K562 (cell line): ENCODE data around the gene MRPL28. TPM values are rescaled to one million over a fixed set of nuclear protein-coding genes. Genes with fewer than 3 reads are reported as not detected.

Experiments
- ATAC-seq: fragments of 200-7000 bp; cut with Tn5 transposase; 3 replicates; pipeline ENCODE4 v1.9.1; 2020; ENCODE audit warnings: moderate library complexity
- BruUV-seq: library from RNA; stranded (reverse); fragments of 400-500 nt; replicated peaks from 2 replicates; lab custom pipeline; 2021; lab: Mats Ljungman, UMichigan
- CTCF ChIA-PET: fragments of 300-600 bp; formaldehyde crosslinking; extraction: SDS; loops from one replicate; lab custom pipeline; 2021; ENCODE audit warnings: low intra/inter-chr PET ratio; lab: Yijun Ruan, JAX
- POLR2A ChIA-PET: fragments of 300-600, 350-650 bp; sonication (Branson Sonifier 250); formaldehyde crosslinking; extraction: SDS; loops from one replicate; lab custom pipeline; 2021; ENCODE audit warnings: antibody characterized with exemption, inconsistent platforms; lab: Yijun Ruan, JAX
- DNase-seq, 4 experiments: peaks; one replicate each; pipeline versions ENCODE4 v3.0.0 to v3.0.0-alpha.2; 2011 to 2018; ENCODE audit warnings: low spot score in 3 of 4, mixed read lengths in 3 of 4; ENCODE audit errors: extremely low read depth in 1 of 4
- FAIRE-seq: peaks from 2 replicates; lab custom pipeline; 2011; peaks lifted over from hg19 to GRCh38; lab: Jason Lieb, UNC
- H2AFZ ChIP-seq: 2 replicates; pipeline ENCODE4 v1.6.0; 2011; ENCODE audit warnings: low read depth, low read length, control low read depth, inconsistent platforms
- H3K27ac ChIP-seq: fragments of 200-600 bp; 3 replicates; pipeline ENCODE4 v1.8.0; 2011; ENCODE audit warnings: low read depth, mild to moderate bottlenecking, control low read depth, inconsistent platforms, low read length, moderate library complexity, mixed read lengths; ENCODE audit errors: extremely low read depth
- H3K27me3 ChIP-seq, 2 experiments: fragments of 300-600 bp in 1 of 2; 2 replicates in 1 of 2; 3 replicates in 1 of 2; pipeline versions ENCODE4 v1.6.0 to v1.8.0; 2011; ENCODE audit warnings: inconsistent platforms in 2 of 2, low read length in 2 of 2, mild to moderate bottlenecking in 1 of 2, mixed read lengths in 1 of 2, moderate library complexity in 1 of 2; ENCODE audit not compliant: control insufficient read depth in 2 of 2, insufficient read depth in 2 of 2
- H3K36me3 ChIP-seq: fragments of 300-600 bp; 3 replicates; pipeline ENCODE4 v1.8.0; 2011; ENCODE audit warnings: mild to moderate bottlenecking, low read length, inconsistent platforms; ENCODE audit not compliant: control insufficient read depth, insufficient read depth
- H3K4me1 ChIP-seq, 2 experiments: fragments of 200-600 bp in 1 of 2; replicated peaks in 1 of 2; 2 replicates in 1 of 2; 3 replicates in 1 of 2; pipeline versions ENCODE4 v1.5.1 to v1.8.0; 2011; ENCODE audit warnings: inconsistent platforms in 2 of 2, low read length in 2 of 2, mild to moderate bottlenecking in 1 of 2, mixed read lengths in 1 of 2, moderate library complexity in 1 of 2; ENCODE audit not compliant: control insufficient read depth in 2 of 2, insufficient read depth in 2 of 2
- H3K4me2 ChIP-seq: 2 replicates; pipeline ENCODE4 v1.6.1; 2011; ENCODE audit warnings: low read length, control low read depth, inconsistent platforms, mixed read lengths; ENCODE audit not compliant: insufficient read depth
- H3K4me3 ChIP-seq: fragments of 200-600 bp; sonication (generic), shearing (Covaris generic); 2 replicates; pipeline ENCODE4 v1.5.1; 2016; ENCODE audit warnings: control low read depth, inconsistent platforms
- H3K79me2 ChIP-seq: fragments of 200-600 bp; 3 replicates; pipeline ENCODE4 v1.8.0; 2011; ENCODE audit warnings: low read length, inconsistent platforms; ENCODE audit not compliant: control insufficient read depth, insufficient read depth
- H3K9ac ChIP-seq, 2 experiments: 2 replicates each; pipeline versions ENCODE4 v1.6.0 to v1.6.1; 2011; ENCODE audit warnings: low read depth in 2 of 2, low read length in 2 of 2, control low read depth in 1 of 2, inconsistent platforms in 1 of 2, mild to moderate bottlenecking in 1 of 2, mixed read lengths in 1 of 2; ENCODE audit not compliant: insufficient read depth in 1 of 2
- H3K9me1 ChIP-seq: one replicate; pipeline ENCODE4 v1.6.0; 2011; ENCODE audit warnings: inconsistent platforms, mild to moderate bottlenecking, low read length, moderate library complexity; ENCODE audit not compliant: control insufficient read depth, insufficient read depth
- H3K9me3 ChIP-seq: replicated peaks from 2 replicates; pipeline ENCODE4 v1.5.1; 2011; ENCODE audit warnings: low read depth, low read length, inconsistent platforms; ENCODE audit not compliant: control insufficient read depth, insufficient read depth
- H4K20me1 ChIP-seq: replicated peaks from 2 replicates; pipeline ENCODE4 v1.6.1; 2011; ENCODE audit warnings: low read length, inconsistent platforms, mixed read lengths; ENCODE audit not compliant: control insufficient read depth, insufficient read depth
- CTCFL ChIP-seq: IDR thresholded peaks from 2 replicates; pipeline ENCODE4 v1.6.1; 2011; ENCODE audit warnings: borderline replicate concordance, low read depth, mild to moderate bottlenecking, moderate library complexity, low read length; ENCODE audit not compliant: insufficient read depth, poor library complexity, severe bottlenecking
- ESRRA ChIP-seq: fragments of 450-650 bp; IDR thresholded peaks from 2 replicates; pipeline ENCODE4 v1.6.1; 2014; ENCODE audit warnings: low read depth, mild to moderate bottlenecking, moderate library complexity, borderline replicate concordance
- ETV1 ChIP-seq: fragments of 450-650 bp; conservative IDR thresholded peaks from 2 replicates; pipeline ENCODE4 v1.6.1; 2016; ENCODE audit warnings: missing genetic modification characterization, control low read depth, low read depth, missing compliant biosample characterization
- HDAC1 ChIP-seq, 2 experiments: fragments of 450-650 bp; IDR thresholded peaks; 2 replicates each; pipeline ENCODE4 v1.6.1; 2016 to 2017; ENCODE audit warnings: inconsistent platforms in 1 of 2, mild to moderate bottlenecking in 1 of 2, moderate library complexity in 1 of 2
- HDGF ChIP-seq: fragments of 450-650 bp; IDR thresholded peaks from 2 replicates; pipeline ENCODE4 v1.6.1; 2016
- LARP7 ChIP-seq: fragments of 450-650 bp; IDR thresholded peaks from 2 replicates; pipeline ENCODE4 v1.6.1; 2016
- PHTF2 ChIP-seq: fragments of 250-450 bp; sonication (Bioruptor Pico); IDR thresholded peaks from 2 replicates; pipeline ENCODE4 v1.5.0; 2021; ENCODE audit warnings: mild to moderate bottlenecking
- THAP7 ChIP-seq: fragments of 250-450 bp; sonication (Bioruptor Pico); IDR thresholded peaks from 2 replicates; pipeline ENCODE4 v1.5.0; 2021
- ZNF124 ChIP-seq: sonication (generic); formaldehyde crosslinking; IDR thresholded peaks from 2 replicates; pipeline ENCODE4 v1.8.1; 2022; ENCODE audit warnings: missing genetic modification reagents
- ZNF431 ChIP-seq: sonication (generic); formaldehyde crosslinking; IDR thresholded peaks from 2 replicates; pipeline ENCODE4 v1.8.0; 2022; ENCODE audit warnings: mild to moderate bottlenecking, missing genetic modification reagents
- WGBS: fragments of 100-300 bp; shearing (Covaris generic); methylation state at CpG from one replicate; pipeline ENCODE4 v1.1.6; 2016; ENCODE audit warnings: low coverage, mixed read lengths; ENCODE audit not compliant: insufficient coverage; ENCODE audit errors: missing lambda C conversion rate; 5-methylcytosine and 5-hydroxymethylcytosine counted together
- in situ Hi-C: fragments of 300-500 bp; cut with MboI; formaldehyde crosslinking; loops from 4 replicates; pipeline ENCODE4 v1.15.0; 2018; ENCODE audit warnings: inconsistent platforms, mixed read lengths
- intact Hi-C: fragments of 100-400 bp; cut with micrococcal nuclease; formaldehyde crosslinking; loops from 2 replicates; pipeline ENCODE4 v1.14.2; 2022
- polyA plus RNA-seq, 8 experiments: library from polyadenylated mRNA; depleted of rRNA in 4 of 8; stranded (reverse) in 5 of 8; unstranded in 3 of 8; fragments of >200 nt; fragmentation: Nextera tagmentation in 2 of 8; fragmentation: Illumina TruSeq in 1 of 8; extraction: Ambion mirVana in 2 of 8; extraction: Trizol in 1 of 8; gene quantifications; 2 replicates each; pipeline versions ENCODE4 v1.2.1 to v1.2.3, GENCODE V29; 2011 to 2014; ENCODE audit warnings: inconsistent platforms in 1 of 8, missing spikeins in 1 of 8
- total RNA-seq, 7 experiments: library from RNA; depleted of rRNA in 6 of 7; stranded (reverse); fragments of >200 nt in 6 of 7; fragmentation: Illumina TruSeq in 2 of 7; extraction: Trizol in 2 of 7; gene quantifications; 2 replicates each; pipeline versions ENCODE4 v1.2.1 to v1.2.3, GENCODE V29; 2011 to 2021; ENCODE audit warnings: low replicate concordance in 1 of 7

Gene MRPL28
- total and polyA plus RNA-seq, 9 of the 15 experiments (the other 6 are each of a cell fraction or from before 2014, with no cell fraction given): 2.5 to 323 (median 175) TPM

- 96% methylated on average over 10 of the region's 11 CpGs for WGBS
- H3K9me3 ChIP-seq: no peaks in the 10 kb centered on the region
- no peak for DNase-seq
- peaks cover 6% of the 10 kb centered on the region for H3K9me1 ChIP-seq
- ChIA-PET CTCF (no interaction called here), POLR2A (interaction anchor here (2.9 kb wide), 1 partner anchor 9 kb away, joined by 16 read pairs; no protein-coding TSS in a partner anchor)
- H3K79me2 ChIP-seq: peaks cover 98% of the 10 kb centered on the region
- no TSS peak for BruUV-seq
- peaks cover 17 to 20% of the 10 kb centered on the region in 2 experiments; a peak in 4 of 5 replicates for H3K4me1 ChIP-seq
- H3K27me3 ChIP-seq: no peaks in the 10 kb centered on the region
- no peak overlapping the region for H3K4me3 ChIP-seq
- TF ChIP-seq CTCFL (no peak), ETV1 (tag) (no peak), ESRRA (no peak), THAP7 (CRISPR knock-in tag) (no peak), ZNF431 (no peak), HDGF (no peak), ZNF124 (CRISPR knock-in tag) (no peak), PHTF2 (CRISPR knock-in tag) (no peak), HDAC1 (IDR thresholded peaks at IDR 0.05) (no peak), LARP7 (no peak)
- intact Hi-C loops: no loop called here
- in situ Hi-C loops: no loop called here
- no peak for ATAC-seq
- H3K4me2 ChIP-seq: no peak overlapping the region
- H3K9ac ChIP-seq: no peak overlapping the region
- H4K20me1 ChIP-seq: peaks cover 3% of the 10 kb centered on the region; the same call in 1 of the 2 replicates
- no peak overlapping the region for H3K27ac ChIP-seq
- no peak for FAIRE-seq
- no peak overlapping the region for H2AFZ ChIP-seq
- H3K36me3 ChIP-seq: peaks cover 84% of the 10 kb centered on the region
Observed at GRCh38 chr16:345772-346171, 24.6 kb downstream of the MRPL28 start.
